NCI-H524 treated with DMSO at 0.1 percent for 48 hours (cell line): ENCODE results near the gene ELL.

Experiments
- DNase-seq: peaks from one replicate; lab custom pipeline; 2025; lab: John Stamatoyannopoulos, UW

Gene ELL

GRCh38 chr19:18445262-18445948 lies 76.5 kb downstream of the ELL start:
- DNase-seq, result no peak

DNA sequence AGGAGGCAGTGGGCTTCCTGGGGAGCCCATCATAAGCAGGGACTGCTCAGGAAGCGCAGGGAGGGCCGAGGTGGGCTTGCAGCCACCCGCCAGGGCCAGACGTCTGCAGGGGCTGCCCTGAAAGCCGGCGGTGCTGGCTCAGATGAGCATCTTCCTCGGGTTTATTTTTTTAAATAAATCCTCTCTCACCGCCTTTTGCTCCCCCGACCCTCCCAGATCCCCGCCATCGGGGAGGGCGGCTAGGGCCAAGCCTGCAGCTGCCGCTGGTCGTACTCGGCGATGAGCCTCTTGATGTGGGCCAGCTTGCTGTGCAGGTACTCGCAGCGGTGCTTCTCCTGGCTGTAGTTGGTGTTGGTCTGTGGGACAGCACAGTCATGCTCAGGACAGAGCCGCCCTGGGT lies 77.4 kb downstream of the ELL start:
- no peak for DNase-seq

DNA sequence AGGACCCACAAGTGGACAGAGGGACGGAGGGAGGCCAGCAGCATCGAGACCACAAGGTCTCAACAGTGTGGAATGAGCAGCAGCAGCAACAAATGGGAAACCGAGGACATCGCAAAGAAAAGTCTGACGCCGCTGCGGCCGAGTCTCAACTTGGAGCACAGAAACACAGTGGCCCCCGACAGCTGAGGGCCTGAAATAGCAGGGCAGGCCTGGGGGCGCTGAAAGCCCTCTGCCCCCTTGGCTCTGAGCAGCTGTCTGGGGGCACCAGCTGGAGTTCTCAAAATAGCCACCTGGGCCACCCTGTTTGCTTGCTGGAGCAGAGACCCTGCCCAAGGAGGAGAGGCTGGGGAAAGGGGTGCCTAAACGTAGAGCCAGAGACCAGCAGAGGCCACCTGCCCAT lies 78.0 kb downstream of the ELL start:
- DNase-seq, result no peak

GRCh38 chr19:18443406-18443805 lies 78.5 kb downstream of the ELL start:
- no peak for DNase-seq

GRCh38 chr19:18442941-18443340 lies 78.9 kb downstream of the ELL start:
- no peak for DNase-seq

- DNase-seq, result no peak
Measured at GRCh38 chr19:18441804-18442788, 79.8 kb downstream of the ELL start.

GRCh38 chr19:18440936-18441803 lies 80.7 kb downstream of the ELL start:
- no peak for DNase-seq

DNA sequence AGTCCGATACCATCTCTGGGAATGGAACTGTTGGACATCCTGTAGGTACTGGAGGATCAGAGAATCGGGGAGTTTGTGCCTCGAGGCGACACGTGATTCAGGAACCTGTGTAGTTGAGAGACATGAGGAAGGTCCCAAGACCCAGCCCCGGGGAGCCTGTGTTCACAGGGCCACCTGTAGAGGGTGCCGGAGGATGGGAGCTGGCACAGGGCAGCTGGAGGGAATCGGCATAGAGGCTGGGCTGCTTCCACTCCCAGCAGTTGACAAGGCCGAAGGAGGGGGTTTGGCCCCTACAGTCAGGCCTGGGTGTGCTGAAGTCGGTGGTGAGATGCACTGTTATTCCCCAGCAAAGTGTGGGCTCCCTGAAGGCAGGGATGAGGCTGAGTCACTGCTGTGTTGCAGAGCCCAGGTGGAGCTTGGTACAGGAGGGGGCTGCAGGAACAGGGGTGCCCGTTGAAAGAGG lies 81.4 kb downstream of the ELL start:
- DNase-seq, result no peak

- DNase-seq, result no peak
Measured at GRCh38 chr19:18439910-18440237, 82.0 kb downstream of the ELL start.

DNA sequence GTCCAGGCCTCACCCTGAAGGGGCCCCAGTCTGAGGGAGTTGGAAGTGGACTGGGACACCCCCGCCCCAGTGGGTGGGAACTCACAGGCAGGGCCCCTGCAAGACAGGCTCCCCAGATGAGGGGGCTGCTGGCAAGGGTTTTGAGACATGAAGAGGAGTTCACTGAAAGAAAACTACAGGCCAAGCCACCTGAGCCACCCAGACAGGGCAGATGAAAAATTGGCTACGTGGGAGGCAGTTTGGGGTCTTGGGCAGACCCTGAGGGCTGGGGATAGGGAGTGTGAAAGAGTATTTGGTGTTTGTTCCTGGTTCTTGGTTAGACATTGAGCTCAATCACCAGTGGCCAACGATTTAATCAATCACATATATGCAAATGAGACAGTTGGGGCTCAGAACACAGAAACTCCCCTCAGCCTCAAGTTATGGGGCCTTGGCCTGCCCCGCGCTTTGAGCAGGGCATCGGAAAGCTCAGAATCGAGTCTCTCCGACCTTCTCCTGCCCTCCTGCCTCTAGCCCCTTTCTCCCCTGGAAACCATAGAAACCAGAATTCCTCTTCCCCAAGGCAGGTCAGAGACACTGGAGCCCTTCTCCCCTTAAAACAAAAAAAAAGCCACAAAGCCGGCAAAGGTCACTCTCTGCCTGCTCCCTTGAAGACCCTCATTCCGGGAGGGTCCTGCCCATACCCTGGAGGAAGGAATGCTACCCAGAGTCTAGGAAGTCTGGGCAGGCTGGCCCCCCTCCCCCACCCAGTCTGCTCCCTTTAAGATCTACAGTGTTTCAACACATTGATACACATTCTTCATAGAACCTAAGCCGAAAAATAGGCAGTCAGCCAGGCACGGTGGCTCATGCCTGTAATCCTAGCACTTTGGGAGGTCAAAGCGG lies 82.6 kb downstream of the ELL start:
- peak; percentile 39 for DNase-seq

DNA sequence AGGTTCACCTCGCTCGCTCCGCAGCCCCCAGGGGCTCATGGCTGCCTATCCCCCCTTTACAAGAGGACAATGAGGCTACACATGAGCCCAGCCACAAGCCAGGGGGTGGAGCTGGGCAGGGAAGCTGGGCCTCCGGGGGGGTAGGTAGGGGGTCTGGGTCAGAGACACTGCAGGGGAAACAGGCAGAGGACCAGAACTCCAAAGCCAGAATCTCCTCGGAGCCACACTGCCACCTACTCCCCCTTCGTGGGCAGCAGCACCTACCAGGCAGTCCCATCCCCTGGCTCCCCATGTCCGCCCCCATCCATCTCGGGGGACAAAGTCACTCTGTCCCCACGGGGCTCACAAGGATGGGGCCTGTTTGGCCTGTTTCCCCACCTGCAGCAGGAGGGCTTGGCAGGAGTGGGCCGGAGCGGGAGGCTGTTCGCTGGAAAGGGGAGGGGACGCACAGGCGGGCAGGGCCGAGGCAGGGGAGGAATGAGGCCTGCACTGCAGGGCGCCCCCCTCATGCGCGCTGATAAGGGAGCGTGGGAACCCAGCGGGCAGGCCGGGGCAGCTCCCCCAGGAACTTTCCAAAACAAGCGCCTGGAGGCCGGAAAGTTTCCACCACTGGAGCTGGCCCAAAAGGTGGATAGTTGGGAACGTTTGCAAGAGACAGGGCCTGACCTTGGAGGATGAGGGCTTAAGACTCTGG lies 83.4 kb downstream of the ELL start:
- no peak for DNase-seq

- DNase-seq, result no peak
Measured at GRCh38 chr19:18437491-18438330, 84.2 kb downstream of the ELL start, which contains the start of gene ISYNA1. TSS of gene ISYNA1 (minus strand) at chr19:18438133. CDS start at chr19:18437979, 154 bp downstream.

DNA sequence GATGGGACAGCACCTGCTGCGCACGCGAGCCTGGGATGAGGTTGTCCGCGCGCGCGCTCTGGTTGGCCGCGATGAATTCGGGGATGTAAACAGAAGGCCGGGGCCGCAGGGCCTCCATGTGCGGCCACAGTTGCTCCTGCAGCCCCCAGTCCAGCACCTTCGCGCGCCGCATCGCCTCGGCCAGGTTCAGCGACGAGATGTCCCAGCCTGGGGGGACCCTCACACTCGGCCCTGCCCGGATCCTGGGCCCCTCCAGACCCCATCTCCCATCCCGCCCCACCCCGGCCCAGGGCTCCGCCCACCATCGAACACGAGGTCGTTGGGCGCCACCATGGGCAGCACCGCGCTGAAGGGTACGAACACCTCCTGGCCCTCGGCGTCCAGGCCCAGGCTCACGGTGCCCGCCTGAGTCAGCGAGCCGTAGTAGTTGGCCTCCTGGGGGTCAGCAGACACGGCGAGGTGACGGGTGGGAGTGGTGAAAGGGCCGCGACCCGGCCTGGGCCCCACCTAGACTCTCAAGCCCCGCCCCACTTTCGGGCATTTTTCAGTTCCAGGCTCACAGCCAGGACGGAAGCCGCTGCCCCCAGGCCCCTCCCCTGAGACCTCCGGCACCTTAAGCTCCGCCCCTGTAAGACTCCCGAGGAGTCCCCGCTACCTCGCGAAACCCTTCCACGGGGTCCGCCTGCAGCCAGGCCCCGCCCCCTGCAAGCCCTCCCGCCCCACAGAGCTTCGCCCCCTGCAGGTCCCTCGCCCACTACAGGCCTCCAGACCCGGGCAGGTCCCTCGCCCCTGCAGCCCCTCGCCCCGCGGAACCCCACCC lies 85.0 kb downstream of the ELL start:
- DNase-seq, result no peak

DNA sequence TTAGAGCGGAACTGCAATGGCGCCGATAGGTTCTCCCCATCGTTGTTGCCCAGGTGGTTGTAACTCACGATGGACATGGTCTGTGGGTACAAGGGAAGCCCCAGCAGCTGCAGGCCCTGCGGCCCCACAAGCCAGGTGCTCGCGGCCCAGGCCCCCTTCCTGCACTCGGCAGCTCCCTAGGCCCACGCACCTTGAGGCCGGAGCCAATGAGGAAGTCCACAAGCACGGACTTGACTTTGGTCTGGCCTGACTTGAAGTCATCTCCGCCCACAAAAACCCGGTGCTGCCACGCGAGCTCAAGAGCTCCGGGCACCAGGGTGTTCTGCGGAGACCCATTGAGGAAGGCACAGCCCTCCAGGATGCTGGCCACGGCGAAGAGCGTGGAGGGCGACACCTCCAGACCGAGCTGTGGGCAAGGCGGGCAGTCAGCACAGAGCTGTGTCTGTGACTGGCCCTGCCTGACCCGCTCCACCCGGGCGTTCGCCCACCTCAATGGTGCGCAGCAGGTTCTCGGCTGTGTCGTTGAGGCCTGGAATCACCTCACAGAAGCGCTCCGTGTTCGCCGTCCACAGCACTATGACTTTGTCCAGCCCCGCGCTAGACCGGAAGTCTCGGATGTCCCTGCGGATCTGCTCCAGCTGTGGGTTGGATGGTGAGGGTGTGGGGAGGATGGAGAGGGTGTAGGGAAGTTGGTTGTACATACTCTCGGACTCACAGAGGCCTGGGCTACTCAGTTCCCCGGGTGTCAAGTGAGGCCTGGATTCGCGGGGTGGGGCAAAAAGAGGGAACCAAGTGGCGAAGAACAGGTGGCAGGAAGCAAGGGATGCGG lies 85.8 kb downstream of the ELL start:
- DNase-seq, result no peak

GRCh38 chr19:18435178-18435841 lies 86.6 kb downstream of the ELL start:
- DNase-seq, result no peak

DNA sequence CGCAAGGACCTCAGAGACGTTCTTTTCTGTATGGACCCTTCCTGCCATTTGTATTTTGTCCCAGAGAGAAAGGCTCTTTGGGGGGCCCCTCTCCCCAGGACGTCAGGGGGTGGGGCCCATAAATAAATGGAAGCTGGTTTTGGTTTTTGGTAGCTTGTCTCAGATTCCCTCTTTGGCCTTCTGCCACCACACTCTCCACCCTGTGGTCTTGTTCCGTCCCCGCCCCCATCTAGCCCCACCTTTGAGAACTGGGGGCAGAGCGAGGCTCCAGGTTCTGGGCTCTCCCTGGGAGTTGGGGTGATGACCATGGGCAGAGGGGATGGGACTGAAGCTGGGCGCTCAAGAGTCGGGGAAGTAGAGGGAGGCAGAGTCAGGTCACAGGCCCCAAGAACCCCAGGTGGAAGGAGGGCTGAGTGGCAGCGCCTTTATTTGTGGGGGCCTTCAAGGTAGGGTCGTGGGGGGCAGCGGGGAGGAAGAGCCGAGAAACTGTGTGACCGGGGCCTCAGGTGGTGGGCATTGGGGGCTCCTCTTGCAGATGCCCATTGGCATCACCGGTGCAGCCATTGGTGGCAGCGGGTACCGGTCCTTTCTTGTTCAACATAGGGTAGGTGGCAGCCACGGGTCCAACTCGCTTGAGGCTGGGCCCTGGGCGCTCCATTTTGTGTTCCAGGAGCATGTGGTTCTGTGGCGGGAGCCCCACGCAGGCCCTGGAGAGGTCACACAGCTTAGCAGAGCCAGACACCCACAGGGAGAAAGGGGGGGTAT lies 87.3 kb downstream of the ELL start:
- no peak for DNase-seq
